ENCODE results near the gene SERINC5. TPM values are rescaled to one million over a fixed set of nuclear protein-coding genes. Genes with fewer than 3 reads are reported as not detected.

Gene SERINC5
- total and polyA plus RNA-seq, 4 donors: 6.2 to 84.5 (median 23.9) TPM

DNA sequence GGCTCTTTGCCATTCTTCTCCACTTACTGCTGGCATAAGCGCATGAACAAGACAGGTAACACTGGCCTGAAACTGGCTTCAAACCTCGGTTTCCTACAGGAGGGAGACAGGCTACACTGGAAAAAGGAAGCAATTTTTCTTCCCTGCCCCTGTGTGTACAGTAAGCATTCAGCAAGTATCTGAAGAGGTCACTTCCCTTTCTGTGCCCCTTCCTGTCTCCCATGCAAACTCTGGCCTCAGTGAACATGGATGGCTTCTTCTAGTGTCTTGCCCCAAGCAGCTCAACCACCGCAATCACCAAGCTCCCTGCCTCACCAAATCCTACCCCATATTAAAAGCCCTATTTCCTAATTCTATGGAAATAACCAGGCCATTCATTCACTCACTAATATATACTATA is 42.4 kb downstream of the SERINC5 start:
- H3K27ac ChIP-seq (ENCODE audit: low read depth in 1 of 2, low read length in 1 of 2): peak overlapping the region in 1 of 2 donors; percentile 42
- DNase-seq (no peak), ATAC-seq (ENCODE audit: insufficient read depth, low FRiP score) (no peak)
- peaks cover 0 to 20% (median 8%) of the 10 kb centered on the region in 5 donors for H3K4me1 ChIP-seq (ENCODE audit: control insufficient read depth in 5 of 5, insufficient read depth in 5 of 5, low read length in 5 of 5)
- TF ChIP-seq, protein P1, sequence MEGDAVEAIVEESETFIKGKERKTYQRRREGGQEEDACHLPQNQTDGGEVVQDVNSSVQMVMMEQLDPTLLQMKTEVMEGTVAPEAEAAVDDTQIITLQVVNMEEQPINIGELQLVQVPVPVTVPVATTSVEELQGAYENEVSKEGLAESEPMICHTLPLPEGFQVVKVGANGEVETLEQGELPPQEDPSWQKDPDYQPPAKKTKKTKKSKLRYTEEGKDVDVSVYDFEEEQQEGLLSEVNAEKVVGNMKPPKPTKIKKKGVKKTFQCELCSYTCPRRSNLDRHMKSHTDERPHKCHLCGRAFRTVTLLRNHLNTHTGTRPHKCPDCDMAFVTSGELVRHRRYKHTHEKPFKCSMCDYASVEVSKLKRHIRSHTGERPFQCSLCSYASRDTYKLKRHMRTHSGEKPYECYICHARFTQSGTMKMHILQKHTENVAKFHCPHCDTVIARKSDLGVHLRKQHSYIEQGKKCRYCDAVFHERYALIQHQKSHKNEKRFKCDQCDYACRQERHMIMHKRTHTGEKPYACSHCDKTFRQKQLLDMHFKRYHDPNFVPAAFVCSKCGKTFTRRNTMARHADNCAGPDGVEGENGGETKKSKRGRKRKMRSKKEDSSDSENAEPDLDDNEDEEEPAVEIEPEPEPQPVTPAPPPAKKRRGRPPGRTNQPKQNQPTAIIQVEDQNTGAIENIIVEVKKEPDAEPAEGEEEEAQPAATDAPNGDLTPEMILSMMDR (IDR thresholded peaks at IDR 0.05; ENCODE audit: control extremely low read depth, extremely low read depth): no peak
- H3K9ac ChIP-seq (ENCODE audit: insufficient read depth in 1 of 2, low read length in 2 of 2): no peak overlapping the region
- no peaks in the 10 kb centered on the region for H3K27me3 ChIP-seq (ENCODE audit: control insufficient read depth in 3 of 3, insufficient read depth in 3 of 3, low read length in 2 of 3)
- no peak overlapping the region for H3K4me3 ChIP-seq
- peaks cover 0 to 2% (median 0%) of the 10 kb centered on the region in 4 donors for H3K36me3 ChIP-seq (ENCODE audit: control insufficient read depth in 4 of 4, insufficient read depth in 4 of 4, low read length in 4 of 4)
- 41 to 54% methylated on average over 3 of the region's 3 CpGs for WGBS, 2 donors
- H3K9me3 ChIP-seq (ENCODE audit: control insufficient read depth in 4 of 4, insufficient read depth in 3 of 4, low read length in 3 of 4): no peaks in the 10 kb centered on the region

DNA sequence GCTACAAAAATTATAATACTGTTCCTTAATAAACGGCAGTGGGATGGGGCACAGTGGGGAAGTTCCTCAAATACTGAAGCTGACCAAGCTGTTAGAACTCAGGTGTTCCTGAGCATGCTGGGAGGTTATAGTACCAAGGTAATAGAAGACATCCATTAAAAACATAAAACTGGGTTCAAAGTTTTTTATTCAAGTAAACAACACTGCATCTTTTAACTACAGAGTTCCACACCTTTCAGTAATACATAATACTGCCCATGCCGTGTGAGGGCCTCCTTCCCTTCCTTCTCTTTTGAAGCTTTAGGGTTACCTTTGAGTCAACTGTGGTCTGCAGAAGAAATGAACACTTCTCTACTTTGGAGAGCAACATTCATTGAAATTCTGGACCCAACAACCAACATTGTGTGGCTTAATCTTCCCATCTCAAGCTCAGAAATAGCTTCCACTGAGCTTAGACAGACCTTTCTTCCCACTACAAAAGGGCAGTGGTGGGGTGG is 43.6 kb downstream of the SERINC5 start:
- no peaks in the 10 kb centered on the region for H3K27me3 ChIP-seq (ENCODE audit: control insufficient read depth in 3 of 3, insufficient read depth in 3 of 3, low read length in 2 of 3)
- H3K4me3 ChIP-seq: no peak overlapping the region
- ATAC-seq (ENCODE audit: insufficient read depth, low FRiP score) (no peak), DNase-seq (no peak)
- TF ChIP-seq, protein P1 (IDR thresholded peaks at IDR 0.05; ENCODE audit: control extremely low read depth, extremely low read depth): no peak
- 50 to 77% methylated on average over 2 of the region's 2 CpGs for WGBS, 2 donors
- H3K36me3 ChIP-seq (ENCODE audit: control insufficient read depth in 4 of 4, insufficient read depth in 4 of 4, low read length in 4 of 4): peaks cover 0 to 2% (median 0%) of the 10 kb centered on the region in 4 donors
- peaks cover 0 to 19% (median 6%) of the 10 kb centered on the region in 5 donors for H3K4me1 ChIP-seq (ENCODE audit: control insufficient read depth in 5 of 5, insufficient read depth in 5 of 5, low read length in 5 of 5)
- no peak overlapping the region for H3K9ac ChIP-seq (ENCODE audit: insufficient read depth in 1 of 2, low read length in 2 of 2)
- H3K9me3 ChIP-seq (ENCODE audit: control insufficient read depth in 4 of 4, insufficient read depth in 3 of 4, low read length in 3 of 4): no peaks in the 10 kb centered on the region
- no peak overlapping the region for H3K27ac ChIP-seq (ENCODE audit: low read depth in 1 of 2, low read length in 1 of 2)

DNA sequence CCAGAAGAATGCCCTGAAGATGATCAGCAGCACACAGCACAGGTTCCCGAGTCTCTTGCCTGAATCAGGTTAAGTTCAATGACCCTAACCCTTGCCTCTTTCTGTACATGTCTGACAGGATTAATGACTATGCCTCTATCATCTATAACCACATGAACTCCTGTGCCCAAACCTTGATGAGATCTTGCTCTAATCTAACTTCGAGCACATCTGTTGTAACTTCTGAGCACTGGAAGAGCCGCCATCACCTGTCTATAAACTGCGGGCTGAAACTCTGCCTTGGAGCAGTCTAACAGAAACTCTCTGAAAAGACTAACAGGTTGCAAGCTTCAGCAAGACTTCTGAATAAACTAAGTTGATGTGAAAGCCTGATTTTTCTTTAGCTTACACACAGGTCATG is 44.5 kb downstream of the SERINC5 start:
- Histone ChIP-seq H3K4me1 (ENCODE audit: control insufficient read depth in 5 of 5, insufficient read depth in 5 of 5, low read length in 5 of 5) (peaks cover 0 to 22% (median 5%) of the 10 kb centered on the region in 5 donors), H3K27me3 (ENCODE audit: control insufficient read depth in 3 of 3, insufficient read depth in 3 of 3, low read length in 2 of 3) (no peaks in the 10 kb centered on the region), H3K27ac (ENCODE audit: low read depth in 1 of 2, low read length in 1 of 2) (no peak overlapping the region), H3K4me3 (no peak overlapping the region), H3K36me3 (ENCODE audit: control insufficient read depth in 4 of 4, insufficient read depth in 4 of 4, low read length in 4 of 4) (peaks cover 0 to 2% (median 0%) of the 10 kb centered on the region in 4 donors), H3K9me3 (ENCODE audit: control insufficient read depth in 4 of 4, insufficient read depth in 3 of 4, low read length in 3 of 4) (no peaks in the 10 kb centered on the region), H3K9ac (ENCODE audit: insufficient read depth in 1 of 2, low read length in 2 of 2) (no peak overlapping the region)
- WGBS, 2 donors: 70 to 77% methylated on average over 4 of the region's 4 CpGs
- ATAC-seq (ENCODE audit: insufficient read depth, low FRiP score) (no peak), DNase-seq (no peak)
- TF ChIP-seq, protein P1 (IDR thresholded peaks at IDR 0.05; ENCODE audit: control extremely low read depth, extremely low read depth): no peak

DNA sequence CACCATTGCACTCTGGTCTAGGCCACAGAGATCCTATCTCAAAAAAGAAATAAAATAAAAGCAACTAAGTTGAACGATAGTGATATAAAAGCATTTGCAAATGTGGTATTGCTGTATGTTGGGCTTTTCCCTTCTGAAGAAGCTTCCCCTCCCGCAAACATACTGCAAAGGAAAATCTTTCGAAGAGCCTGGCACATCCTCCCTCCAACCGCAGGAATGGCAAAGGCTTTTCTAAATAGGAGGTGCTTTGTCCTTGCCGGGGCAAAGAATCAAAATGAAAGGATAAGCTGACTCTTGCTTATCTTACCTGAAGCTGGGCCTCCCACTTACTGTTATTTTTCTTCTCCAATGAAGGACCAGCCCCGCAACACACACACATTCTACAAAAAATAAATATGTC is 45.8 kb downstream of the SERINC5 start:
- TF ChIP-seq, protein P1 (IDR thresholded peaks at IDR 0.05; ENCODE audit: control extremely low read depth, extremely low read depth): no peak
- peaks cover 0 to 3% (median 0%) of the 10 kb centered on the region in 4 donors for H3K9me3 ChIP-seq (ENCODE audit: control insufficient read depth in 4 of 4, insufficient read depth in 3 of 4, low read length in 3 of 4)
- peak overlapping the region in 1 of 2 donors; percentile 3 for H3K27ac ChIP-seq (ENCODE audit: low read depth in 1 of 2, low read length in 1 of 2)
- H3K4me3 ChIP-seq: no peak overlapping the region
- no peak overlapping the region for H3K9ac ChIP-seq (ENCODE audit: insufficient read depth in 1 of 2, low read length in 2 of 2)
- no peaks in the 10 kb centered on the region for H3K27me3 ChIP-seq (ENCODE audit: control insufficient read depth in 3 of 3, insufficient read depth in 3 of 3, low read length in 2 of 3)
- DNase-seq (no peak), ATAC-seq (ENCODE audit: insufficient read depth, low FRiP score) (no peak)
- H3K36me3 ChIP-seq (ENCODE audit: control insufficient read depth in 4 of 4, insufficient read depth in 4 of 4, low read length in 4 of 4): peaks cover 0 to 2% (median 0%) of the 10 kb centered on the region in 4 donors
- WGBS, 2 donors: 71 to 91% methylated on average over 6 of the region's 6 CpGs
- H3K4me1 ChIP-seq (ENCODE audit: control insufficient read depth in 5 of 5, insufficient read depth in 5 of 5, low read length in 5 of 5): peaks cover 0 to 21% (median 9%) of the 10 kb centered on the region in 5 donors

Data from lung (tissue), 12 donors.